Right lobe of liver (tissue), 6 donors: ENCODE results near the gene PLCB2. TPM values are rescaled to one million over a fixed set of nuclear protein-coding genes. Genes with fewer than 3 reads are reported as not detected.

Source experiments
- ATAC-seq, 4 donors: fragments of 200-7000 bp; cut with Tn5 transposase; one replicate each; pipeline ENCODE4 v1.9.1; 2020; ENCODE audit warnings: mild to moderate bottlenecking in 4 of 4, moderate library complexity in 4 of 4
- DNase-seq, 3 donors: peaks; one replicate each; pipeline ENCODE4 v3.0.0-alpha.2; 2020
- H3K27ac ChIP-seq, 3 donors: fragments of 200-600 bp; one replicate each; pipeline ENCODE4 v1.8.0; 2022
- H3K27me3 ChIP-seq, 2 donors: fragments of 200-600 bp; one replicate each; pipeline ENCODE4 v1.8.0; 2022
- H3K36me3 ChIP-seq, 4 donors: fragments of 200-600 bp; sonication (generic) in 1 of 4; one replicate each; pipeline versions ENCODE4 v1.5.1 to v1.8.0; 2017 to 2022; ENCODE audit warnings: control low read depth in 1 of 4
- H3K4me1 ChIP-seq, 4 donors: fragments of 200-600 bp; sonication (generic) in 1 of 4; one replicate each; pipeline versions ENCODE4 v1.5.1 to v1.8.0; 2017 to 2022; ENCODE audit warnings: control low read depth in 1 of 4
- H3K4me3 ChIP-seq, 3 donors: fragments of 200-600 bp; one replicate each; pipeline ENCODE4 v1.8.0; 2022
- H3K9me3 ChIP-seq, 4 donors: fragments of 200-600 bp; sonication (generic) in 1 of 4; one replicate each; pipeline versions ENCODE4 v1.5.1 to v1.8.0; 2017 to 2022; ENCODE audit warnings: control low read depth in 1 of 4
- POLR2A ChIP-seq: fragments of 450-650 bp; IDR thresholded peaks from one replicate; pipeline ENCODE4 v1.6.1; 2017; ENCODE audit warnings: antibody characterized with exemption, mild to moderate bottlenecking
- WGBS: methylation state at CpG from one replicate; pipeline ENCODE4 v1.1.6; 2018; ENCODE audit warnings: low coverage, low lambda C conversion rate; ENCODE audit not compliant: insufficient coverage; ENCODE audit errors: missing lambda C conversion rate; 5-methylcytosine and 5-hydroxymethylcytosine counted together
- intact Hi-C, 2 donors: fragments of 100-400 bp; cut with DNase I; formaldehyde crosslinking; loops; one replicate each; pipeline versions ENCODE4 v1.11.2 to v1.14.1; 2022
- total RNA-seq, 6 experiments: library from RNA; depleted of rRNA in 2 of 6; stranded (reverse); fragments of >200 nt in 2 of 6; fragmentation: NEBNext Ultra II Directional in 3 of 6; extraction: Animal tissue kit (Norgen Biotek cat#: 25700) in 3 of 6; gene quantifications; one replicate each; pipeline versions ENCODE4 v1.1.0 to v1.2.4, GENCODE V29; 2016 to 2023
- TF ChIP-seq, protein P1 (sequence below), 4 donors: fragments of 200-600 bp in 3 of 4; fragments of 450-650 bp in 1 of 4; IDR thresholded peaks; one replicate each; pipeline versions ENCODE4 v1.5.1 to v1.8.0; 2016 to 2022; ENCODE audit warnings: antibody characterized with exemption in 4 of 4, mild to moderate bottlenecking in 2 of 4
- donor health status: DM: no; HTN: yes; CAD: no.
- donor health status: DM: no; HTN: no; CAD: no.
- donor health status: DM: no; HTN: no; CAD: no.
- donor health status: DM: no; HTN: yes; CAD: no.
- donor health status: DM: no; HTN: yes; CAD: no.

Gene PLCB2
- total RNA-seq, 6 experiments from 2014 or later, result 5.0 to 18.0 (median 7.2) TPM

DNA sequence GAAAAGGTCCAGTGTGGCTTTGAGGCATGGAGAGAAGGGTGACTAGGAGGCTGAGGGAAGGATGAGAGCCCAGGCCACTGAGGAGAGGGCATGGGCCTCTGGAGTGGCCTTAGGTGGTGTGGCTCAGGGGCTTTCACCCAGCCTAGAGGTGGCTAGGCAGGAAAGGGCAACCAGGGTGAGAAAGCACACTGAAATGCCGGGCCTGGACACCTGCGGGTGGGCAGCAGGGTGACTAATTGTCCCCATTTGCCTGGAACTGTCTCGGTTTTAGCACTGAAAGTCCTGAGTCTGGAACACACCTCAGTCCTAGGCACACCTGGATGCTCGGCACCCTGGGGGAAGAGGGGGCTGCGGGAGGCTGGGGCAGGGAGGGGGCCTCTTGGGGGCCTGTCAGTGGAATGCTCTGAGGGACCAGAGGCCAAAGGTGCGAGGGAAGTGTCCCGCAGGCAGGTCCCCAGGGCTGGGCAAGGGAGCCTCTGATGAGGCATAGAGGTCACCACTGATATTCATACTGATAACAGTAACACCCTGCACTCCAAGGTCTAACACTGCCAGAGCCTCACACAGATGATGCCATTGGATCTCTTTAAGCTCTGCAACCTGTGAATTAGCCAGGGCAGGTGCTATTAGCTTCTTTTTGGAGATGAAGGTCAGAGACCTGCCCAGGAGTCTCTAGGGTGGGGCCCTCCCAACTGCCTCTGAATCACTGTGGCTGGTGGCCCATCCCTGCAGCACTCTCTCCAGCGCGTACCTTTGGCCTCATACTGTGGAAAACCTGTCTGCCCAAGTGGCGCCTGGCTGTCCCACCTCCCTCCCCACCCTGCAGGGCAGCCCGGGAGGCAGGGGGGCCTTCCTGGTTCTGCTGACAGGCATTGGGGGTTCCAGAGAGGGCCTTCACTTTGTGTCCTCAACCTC lies 40.1 kb upstream of the PLCB2 start:
- no peaks in the 10 kb centered on the region for H3K27me3 ChIP-seq
- no peak overlapping the region for H3K27ac ChIP-seq
- ATAC-seq (no peak), DNase-seq (no peak)
- no peak for TF ChIP-seq POLR2A
- TF ChIP-seq, protein P1, sequence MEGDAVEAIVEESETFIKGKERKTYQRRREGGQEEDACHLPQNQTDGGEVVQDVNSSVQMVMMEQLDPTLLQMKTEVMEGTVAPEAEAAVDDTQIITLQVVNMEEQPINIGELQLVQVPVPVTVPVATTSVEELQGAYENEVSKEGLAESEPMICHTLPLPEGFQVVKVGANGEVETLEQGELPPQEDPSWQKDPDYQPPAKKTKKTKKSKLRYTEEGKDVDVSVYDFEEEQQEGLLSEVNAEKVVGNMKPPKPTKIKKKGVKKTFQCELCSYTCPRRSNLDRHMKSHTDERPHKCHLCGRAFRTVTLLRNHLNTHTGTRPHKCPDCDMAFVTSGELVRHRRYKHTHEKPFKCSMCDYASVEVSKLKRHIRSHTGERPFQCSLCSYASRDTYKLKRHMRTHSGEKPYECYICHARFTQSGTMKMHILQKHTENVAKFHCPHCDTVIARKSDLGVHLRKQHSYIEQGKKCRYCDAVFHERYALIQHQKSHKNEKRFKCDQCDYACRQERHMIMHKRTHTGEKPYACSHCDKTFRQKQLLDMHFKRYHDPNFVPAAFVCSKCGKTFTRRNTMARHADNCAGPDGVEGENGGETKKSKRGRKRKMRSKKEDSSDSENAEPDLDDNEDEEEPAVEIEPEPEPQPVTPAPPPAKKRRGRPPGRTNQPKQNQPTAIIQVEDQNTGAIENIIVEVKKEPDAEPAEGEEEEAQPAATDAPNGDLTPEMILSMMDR (IDR thresholded peaks at IDR 0.05), result no peak
- intact Hi-C loops, result loop anchor here in 1 of 2 donors (10.0 kb wide), 1 partner anchor 77 kb away; no protein-coding TSS in a partner anchor
- H3K9me3 ChIP-seq, result no peaks in the 10 kb centered on the region
- H3K4me3 ChIP-seq, result no peak overlapping the region
- no peaks in the 10 kb centered on the region for H3K36me3 ChIP-seq
- WGBS, result 90% methylated on average over 3 of the region's 11 CpGs
- no peaks in the 10 kb centered on the region for H3K4me1 ChIP-seq

DNA sequence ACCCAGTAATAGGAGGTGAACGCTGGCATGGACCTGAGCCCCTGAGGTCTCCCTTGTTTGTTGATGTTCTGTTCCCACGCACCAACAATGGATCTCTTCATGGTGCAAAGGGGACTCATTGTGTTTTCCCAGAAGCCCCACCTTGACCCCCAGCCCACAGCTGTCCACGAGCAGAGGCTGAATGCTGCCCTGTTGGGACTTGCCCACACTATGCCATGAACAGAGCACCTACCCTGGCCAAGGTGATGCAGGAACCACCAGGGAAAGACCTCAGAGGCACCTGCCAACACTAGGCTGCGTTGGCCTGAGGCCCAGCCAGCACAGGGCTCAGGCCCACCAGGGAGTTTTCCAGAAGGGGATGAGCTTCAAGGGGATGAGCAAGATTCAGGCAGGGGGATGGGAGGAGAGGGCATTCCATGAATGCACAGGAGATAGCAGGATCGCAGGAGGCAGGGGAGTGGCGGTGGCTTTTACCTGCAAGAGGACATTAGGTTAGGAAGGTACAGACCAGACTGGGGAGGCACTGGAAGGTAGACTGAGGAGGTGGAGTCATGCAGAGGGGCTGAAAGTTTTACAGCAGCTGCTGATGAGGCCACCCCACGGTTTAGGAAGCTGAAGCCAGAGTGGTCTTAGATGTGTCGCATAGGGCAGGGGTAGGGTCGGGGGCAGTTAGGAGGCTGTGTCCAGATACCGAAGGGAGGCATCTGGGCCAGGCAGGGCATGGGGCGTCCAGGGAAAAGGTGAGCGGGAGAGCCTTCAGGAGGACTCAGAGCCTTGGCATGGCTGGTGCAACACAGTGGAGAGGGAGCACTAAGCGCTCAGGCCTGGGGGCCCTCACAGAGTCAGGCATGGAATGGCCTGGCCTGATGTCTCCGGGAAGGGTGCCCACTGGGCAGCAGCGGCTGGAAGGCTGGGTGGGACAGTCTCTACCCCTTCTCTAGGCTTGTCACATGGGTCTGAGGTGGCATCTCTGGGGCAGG lies 39.1 kb upstream of the PLCB2 start:
- ATAC-seq (no peak), DNase-seq (no peak)
- Histone ChIP-seq H3K27me3 (no peaks in the 10 kb centered on the region), H3K27ac (no peak overlapping the region), H3K36me3 (no peaks in the 10 kb centered on the region), H3K4me1 (no peaks in the 10 kb centered on the region), H3K9me3 (no peaks in the 10 kb centered on the region), H3K4me3 (no peak overlapping the region)
- 87% methylated on average over 5 of the region's 15 CpGs for WGBS
- TF ChIP-seq POLR2A, result no peak
- TF ChIP-seq, protein P1 (IDR thresholded peaks at IDR 0.05), result no peak
- intact Hi-C loops, result loop anchor here in 1 of 2 donors (10.0 kb wide), 1 partner anchor 78 kb away; no protein-coding TSS in a partner anchor

DNA sequence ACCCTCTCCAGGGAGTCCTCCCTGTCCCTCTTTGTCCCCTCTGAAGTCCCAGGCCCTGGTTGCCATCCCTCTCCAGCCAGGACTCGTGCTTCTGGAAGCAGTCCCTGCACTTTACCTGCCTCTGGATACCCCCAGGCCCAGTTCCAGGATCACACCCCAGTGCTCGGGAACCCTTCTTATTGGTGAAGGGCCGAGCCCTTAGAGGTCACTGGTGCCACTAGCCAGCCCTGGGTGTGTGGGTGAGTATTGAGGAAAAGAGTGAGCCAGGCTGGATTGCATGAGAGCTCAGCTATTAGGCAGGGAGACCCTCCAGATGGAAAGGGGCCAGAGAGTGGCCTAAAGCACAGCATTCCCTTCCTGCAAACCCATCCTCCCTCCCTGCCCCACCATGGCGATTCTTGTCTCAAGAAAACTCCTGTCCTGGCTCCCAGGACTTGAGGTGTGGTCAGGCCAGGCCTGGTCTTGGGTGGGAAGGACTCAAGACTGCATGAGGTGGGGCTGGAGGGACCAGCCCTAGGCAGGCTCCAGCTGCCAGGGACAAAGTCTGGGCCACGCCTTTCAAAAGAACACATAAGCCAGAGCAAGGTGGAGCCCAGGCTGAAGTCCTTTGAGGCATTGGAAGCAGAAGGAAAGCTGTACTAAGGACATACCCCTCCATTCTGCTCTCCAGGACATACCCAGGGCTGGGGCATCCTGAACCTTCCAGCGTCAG lies 38.3 kb upstream of the PLCB2 start:
- TF ChIP-seq POLR2A, result no peak
- TF ChIP-seq, protein P1 (IDR thresholded peaks at IDR 0.05), result no peak
- no peak overlapping the region for H3K4me3 ChIP-seq
- H3K27ac ChIP-seq, result no peak overlapping the region

More for the DNA sequence above, 38.3 kb upstream of the PLCB2 start:
- no peak for ATAC-seq
- DNase-seq, result no peak
- Histone ChIP-seq H3K27me3 (no peaks in the 10 kb centered on the region), H3K36me3 (no peaks in the 10 kb centered on the region), H3K9me3 (no peaks in the 10 kb centered on the region), H3K4me1 (peaks cover 0 to 5% (median 1%) of the 10 kb centered on the region in 4 donors)
- 77% methylated on average over 4 of the region's 6 CpGs for WGBS
- intact Hi-C loops, result loop anchor here in 1 of 2 donors (10.0 kb wide), 1 partner anchor 79 kb away; no protein-coding TSS in a partner anchor
